Activated CD8-positive, alpha-beta T cell treated with anti-CD3 and anti-CD28 coated beads, Interleukin-2, amount 10 ng/mL, durations not matched to agents 7 days and 5 days (primary cell): ENCODE measurements around the gene CPEB4. TPM values are rescaled to one million over a fixed set of nuclear protein-coding genes. Genes with fewer than 3 reads are reported as not detected.
A peak's percentile ranks its signal among the peaks of the same experiment; 100 is the strongest.

Experiments
- ATAC-seq: fragments of 150-1000 bp; cut with Tn5 transposase; one replicate; pipeline ENCODE4 v1.10.0; 2021; ENCODE audit warnings: moderate library complexity
- CTCF ChIA-PET: fragments of 350-600 bp; sonication (Branson Sonifier 250); formaldehyde crosslinking; loops from one replicate; lab custom pipeline; 2021; ENCODE audit warnings: antibody characterized with exemption; lab: Charles Lee
- POLR2A ChIA-PET: fragments of 350-600 bp; sonication (Branson Sonifier 250); formaldehyde crosslinking; loops from one replicate; lab custom pipeline; 2021; ENCODE audit warnings: antibody characterized with exemption; lab: Charles Lee
- DNase-seq: peaks from one replicate; pipeline ENCODE4 v3.0.0-alpha.2; 2020
- H3K27ac Mint-ChIP-seq: one replicate; pipeline ENCODE4 v1.8.0; 2021; ENCODE audit warnings: mild to moderate bottlenecking, mixed read lengths
- H3K27me3 Mint-ChIP-seq: one replicate; pipeline ENCODE4 v1.8.0; 2021; ENCODE audit warnings: low read depth, mixed read lengths
- H3K36me3 Mint-ChIP-seq: one replicate; pipeline ENCODE4 v1.8.0; 2021; ENCODE audit warnings: low read depth, mixed read lengths
- H3K4me1 Mint-ChIP-seq: one replicate; pipeline ENCODE4 v1.8.0; 2021; ENCODE audit warnings: low read depth, mixed read lengths
- H3K4me3 Mint-ChIP-seq: one replicate; pipeline ENCODE4 v1.8.0; 2021; ENCODE audit warnings: mild to moderate bottlenecking, mixed read lengths
- H3K9me3 Mint-ChIP-seq: one replicate; pipeline ENCODE4 v1.8.0; 2022; ENCODE audit warnings: mixed read lengths; ENCODE audit not compliant: insufficient read depth
- total RNA-seq, 2 experiments: library from RNA; stranded (reverse); gene quantifications; one replicate each; pipeline ENCODE4 v1.2.3, GENCODE V29; 2021

The CPEB4 gene
- total RNA-seq, result 10 to 100 TPM; 10.5 to 12.3 TPM

DNA sequence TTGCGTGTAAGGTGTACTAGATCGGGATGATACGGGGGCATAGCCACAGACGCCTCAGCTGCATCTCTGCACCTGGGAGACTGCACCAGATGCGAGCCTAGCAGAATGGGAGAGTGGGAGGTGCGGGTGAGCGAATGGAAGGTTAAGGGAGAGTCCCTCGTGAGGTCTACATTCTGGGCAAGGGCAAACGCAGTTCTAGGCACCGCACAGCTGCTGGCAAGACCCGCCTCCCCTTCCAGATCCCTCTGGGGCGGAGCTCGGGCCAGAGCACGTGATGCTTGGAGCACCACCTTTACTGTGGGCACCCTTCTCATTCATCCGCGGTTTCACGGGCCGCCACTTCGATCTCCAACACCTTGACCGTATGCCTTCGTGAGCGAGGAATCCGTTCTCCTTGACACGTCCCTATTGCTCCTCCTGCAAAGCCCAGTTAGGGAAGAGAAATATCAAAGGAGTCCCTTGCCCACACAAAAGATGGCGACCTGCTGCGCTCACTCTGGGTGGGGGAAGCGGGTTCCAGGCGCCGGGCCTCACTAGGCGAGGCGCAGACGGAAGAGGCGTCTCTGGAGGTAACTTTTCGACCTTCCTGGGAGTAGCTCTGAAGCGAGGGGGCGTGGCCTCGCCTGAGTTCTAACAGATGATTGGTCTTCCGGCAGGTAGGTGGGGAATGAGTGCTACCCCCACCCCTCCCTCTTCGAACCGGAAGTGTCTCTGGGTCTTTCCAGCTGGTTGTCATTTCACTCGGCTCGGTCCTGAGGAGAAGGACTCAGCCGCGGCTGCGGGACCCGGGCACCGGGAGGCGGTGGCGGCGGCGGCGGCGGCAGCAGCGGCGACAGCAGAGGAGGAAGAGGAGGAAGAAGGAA lies at the start of gene CPEB4:
TSS of gene CPEB4 (plus strand) at position 740 of the 863 bp plus-strand sequence. CDS start 1,385 bp downstream, outside the sequence.
- ChIA-PET POLR2A (interaction anchor here (0.6 to 2.3 kb wide), 4 partner anchors 16 to 272 kb away, joined by 3 to 17 read pairs (median 6); partner anchors contain the start of gene BOD1), CTCF (interaction anchor here (0.7 to 5.0 kb wide), 7 partner anchors 10 to 272 kb away, joined by 3 to 29 read pairs (median 4); partner anchors contain the start of gene BOD1)
- Mint-ChIP-seq H3K27ac (peak within 1 kb of the TSS; percentile 97), H3K9me3 (peaks cover 5% of the 10 kb centered on the region), H3K27me3 (no peaks in the 10 kb centered on the region), H3K4me3 (peak within 1 kb of the TSS; percentile 96), H3K36me3 (peaks cover 24% of the 10 kb centered on the region), H3K4me1 (peaks cover 76% of the 10 kb centered on the region)
- DNase-seq (peak; percentile 98), ATAC-seq (peak; percentile 97)

DNA sequence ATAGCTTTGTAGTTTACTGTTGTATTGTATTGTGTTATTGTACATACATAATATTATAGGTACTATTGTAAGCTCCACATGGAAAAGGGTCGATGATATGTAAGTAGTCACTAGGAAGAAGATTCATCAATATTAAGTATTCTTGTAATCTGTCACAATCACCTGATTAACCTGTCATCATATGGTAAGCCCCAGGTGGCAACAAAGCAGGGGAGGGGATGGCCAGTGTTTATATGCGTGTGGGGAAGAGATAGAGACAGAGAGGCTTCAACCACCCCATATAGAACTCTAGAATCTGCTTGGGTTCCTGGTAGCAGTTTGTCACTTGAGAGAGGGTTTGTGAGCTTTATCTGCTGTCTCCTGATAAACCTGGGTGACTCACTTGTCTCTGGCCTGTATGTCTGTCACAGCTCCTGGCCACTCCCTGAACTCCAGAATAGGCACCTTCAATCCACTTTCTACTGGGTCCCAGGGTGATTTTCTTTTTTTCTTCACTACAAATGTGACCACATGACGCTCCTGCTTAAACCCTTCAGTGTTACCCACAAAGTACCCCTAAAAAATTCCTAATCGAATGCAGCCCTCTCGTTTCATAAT lies 48.9 kb upstream of the CPEB4 start:
- ChIA-PET POLR2A (no interaction called here), CTCF (no interaction called here)
- ATAC-seq, result no peak
- H3K27me3 Mint-ChIP-seq, result peaks cover under 1% of the 10 kb centered on the region
- no peaks in the 10 kb centered on the region for H3K9me3 Mint-ChIP-seq
- H3K27ac Mint-ChIP-seq, result no peak overlapping the region
- H3K36me3 Mint-ChIP-seq, result no peaks in the 10 kb centered on the region
- no peak for DNase-seq
- H3K4me1 Mint-ChIP-seq, result no peaks in the 10 kb centered on the region
- H3K4me3 Mint-ChIP-seq, result no peak overlapping the region

DNA sequence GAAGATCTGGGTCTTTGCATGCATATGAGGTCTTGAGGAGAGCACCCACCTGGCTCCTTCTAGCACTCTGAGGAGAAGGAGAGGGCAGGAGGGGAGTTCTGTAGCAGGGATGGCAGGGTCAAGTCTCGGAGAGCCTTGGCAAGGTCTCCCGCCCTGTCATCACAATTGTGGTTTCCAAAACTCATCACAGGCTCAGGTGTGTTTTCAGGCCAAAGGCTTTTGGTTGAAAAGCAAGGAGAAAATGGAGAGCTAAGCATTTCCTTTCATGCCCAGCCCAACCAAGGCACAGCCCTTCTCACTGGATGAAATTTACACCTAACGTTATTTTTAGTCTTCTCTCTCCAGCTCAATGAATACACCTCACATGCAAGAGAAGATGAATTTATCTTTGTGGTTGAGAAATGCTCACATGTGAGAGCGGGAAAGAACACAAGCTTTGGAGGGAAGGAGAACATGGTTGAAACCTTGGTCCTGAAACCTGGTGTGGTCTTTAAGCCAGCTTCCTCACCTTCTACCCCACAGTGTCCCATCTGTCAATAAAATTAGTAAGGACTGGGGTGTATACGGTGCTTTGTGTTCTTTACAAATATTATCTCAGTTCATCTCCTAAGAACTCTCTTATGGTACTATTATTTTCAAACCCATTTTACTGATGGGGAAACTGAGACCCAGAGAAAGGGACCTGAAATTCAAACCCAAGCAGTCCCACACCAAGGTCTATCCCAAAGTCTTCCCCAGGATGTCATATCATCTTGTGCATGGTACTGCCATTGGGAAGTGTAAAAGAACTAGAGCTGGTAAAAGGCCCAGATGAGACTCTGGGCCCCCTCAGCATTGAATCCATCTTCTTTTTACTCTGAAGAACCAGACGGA lies 47.8 kb upstream of the CPEB4 start:
- no peaks in the 10 kb centered on the region for H3K4me1 Mint-ChIP-seq
- no peaks in the 10 kb centered on the region for H3K9me3 Mint-ChIP-seq
- no peak overlapping the region for H3K4me3 Mint-ChIP-seq
- DNase-seq (no peak), ATAC-seq (no peak)
- no peaks in the 10 kb centered on the region for H3K36me3 Mint-ChIP-seq
- ChIA-PET POLR2A (no interaction called here), CTCF (no interaction called here)
- peaks cover 2% of the 10 kb centered on the region for H3K27me3 Mint-ChIP-seq
- no peak overlapping the region for H3K27ac Mint-ChIP-seq

- no peaks in the 10 kb centered on the region for H3K36me3 Mint-ChIP-seq
- DNase-seq, result no peak
- peaks cover 2% of the 10 kb centered on the region for H3K27me3 Mint-ChIP-seq
- no peaks in the 10 kb centered on the region for H3K9me3 Mint-ChIP-seq
- no peaks in the 10 kb centered on the region for H3K4me1 Mint-ChIP-seq
- no peak overlapping the region for H3K4me3 Mint-ChIP-seq
- ChIA-PET POLR2A (no interaction called here), CTCF (no interaction called here)
- ATAC-seq, result no peak
- no peak overlapping the region for H3K27ac Mint-ChIP-seq
Observed at GRCh38 chr5:173841710-173842109, 46.4 kb upstream of the CPEB4 start.

GRCh38 chr5:173843794-173844193 lies 44.4 kb upstream of the CPEB4 start:
- CTCF ChIA-PET, result no interaction called here
- Mint-ChIP-seq H3K27ac (no peak overlapping the region), H3K4me3 (no peak overlapping the region), H3K27me3 (peaks cover 2% of the 10 kb centered on the region), H3K36me3 (no peaks in the 10 kb centered on the region), H3K4me1 (no peaks in the 10 kb centered on the region), H3K9me3 (no peaks in the 10 kb centered on the region)
- DNase-seq (no peak), ATAC-seq (no peak)
- POLR2A ChIA-PET, result interaction anchor here (1.1 kb wide), 1 partner anchor 8 kb away, joined by 4 read pairs; no protein-coding TSS in a partner anchor

- CTCF ChIA-PET, result interaction anchor here (1.4 kb wide), 1 partner anchor 13 kb away, joined by 3 read pairs; no protein-coding TSS in a partner anchor
- peaks cover 2% of the 10 kb centered on the region for H3K27me3 Mint-ChIP-seq
Observed at GRCh38 chr5:173845321-173845720, 42.8 kb upstream of the CPEB4 start.

GRCh38 chr5:173846929-173847501 lies 41.1 kb upstream of the CPEB4 start:
- H3K9me3 Mint-ChIP-seq, result no peaks in the 10 kb centered on the region
- no peak for ATAC-seq
- H3K36me3 Mint-ChIP-seq, result no peaks in the 10 kb centered on the region
- H3K27ac Mint-ChIP-seq, result no peak overlapping the region
- no peak for DNase-seq
- H3K4me3 Mint-ChIP-seq, result no peak overlapping the region
- no peaks in the 10 kb centered on the region for H3K4me1 Mint-ChIP-seq
- CTCF ChIA-PET, result interaction anchor here (1.4 kb wide), 1 partner anchor 14 kb away, joined by 3 read pairs; no protein-coding TSS in a partner anchor
- POLR2A ChIA-PET, result no interaction called here
- peaks cover 4% of the 10 kb centered on the region for H3K27me3 Mint-ChIP-seq

More at GRCh38 chr5:173845321-173845720, 42.8 kb upstream of the CPEB4 start:
- Mint-ChIP-seq H3K27ac (no peak overlapping the region), H3K4me3 (no peak overlapping the region), H3K36me3 (no peaks in the 10 kb centered on the region), H3K4me1 (no peaks in the 10 kb centered on the region), H3K9me3 (no peaks in the 10 kb centered on the region)
- POLR2A ChIA-PET, result no interaction called here
- ATAC-seq (no peak), DNase-seq (no peak)

DNA sequence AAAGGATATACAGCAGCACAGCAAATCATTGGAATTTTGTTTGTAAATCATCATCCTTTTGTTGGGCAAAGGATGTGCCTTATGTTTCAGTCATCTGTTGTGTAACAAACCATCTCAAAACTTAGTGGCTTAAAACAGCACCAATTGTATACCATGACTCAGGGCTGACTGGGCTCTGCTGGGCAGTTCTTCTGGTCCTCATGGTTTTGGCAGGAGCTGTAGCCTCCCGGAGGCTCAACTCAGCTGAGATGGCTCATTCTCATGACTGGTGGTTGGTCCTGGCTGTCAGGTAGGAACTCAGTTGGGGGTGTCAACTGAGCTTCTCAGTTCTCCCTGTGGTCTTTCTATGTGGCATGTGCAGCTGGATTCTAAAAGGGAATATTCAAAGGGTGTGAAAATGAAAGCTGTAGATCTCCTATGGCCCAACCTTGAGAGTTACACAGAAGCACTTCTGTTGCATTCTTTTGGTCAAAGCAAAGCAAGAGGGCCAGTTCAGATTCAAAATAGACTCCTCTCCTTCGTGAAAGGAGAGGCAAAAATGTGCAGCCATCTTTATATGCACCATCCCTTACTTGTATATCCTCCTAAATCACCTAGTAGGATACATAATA lies 39.1 kb upstream of the CPEB4 start:
- ATAC-seq, result no peak
- Mint-ChIP-seq H3K9me3 (no peaks in the 10 kb centered on the region), H3K36me3 (no peaks in the 10 kb centered on the region), H3K27ac (no peak overlapping the region), H3K4me3 (no peak overlapping the region), H3K4me1 (peaks cover 5% of the 10 kb centered on the region), H3K27me3 (peaks cover 4% of the 10 kb centered on the region)
- no peak for DNase-seq
- CTCF ChIA-PET, result no interaction called here
- POLR2A ChIA-PET, result interaction anchor here (1.1 kb wide), 1 partner anchor 69 kb away, joined by 3 read pairs; no protein-coding TSS in a partner anchor

GRCh38 chr5:173849908-173850307 lies 38.2 kb upstream of the CPEB4 start:
- Mint-ChIP-seq H3K36me3 (no peaks in the 10 kb centered on the region), H3K27ac (no peak overlapping the region), H3K9me3 (no peaks in the 10 kb centered on the region), H3K27me3 (peaks cover 2% of the 10 kb centered on the region), H3K4me3 (no peak overlapping the region), H3K4me1 (peaks cover 5% of the 10 kb centered on the region)
- ChIA-PET POLR2A (interaction anchor here (1.1 kb wide), 1 partner anchor 69 kb away, joined by 3 read pairs; no protein-coding TSS in a partner anchor), CTCF (no interaction called here)
- DNase-seq (no peak), ATAC-seq (no peak)

GRCh38 chr5:173850659-173851058 lies 37.5 kb upstream of the CPEB4 start:
- Mint-ChIP-seq H3K4me1 (peaks cover 5% of the 10 kb centered on the region), H3K9me3 (no peaks in the 10 kb centered on the region), H3K27me3 (peaks cover 2% of the 10 kb centered on the region), H3K36me3 (no peaks in the 10 kb centered on the region), H3K27ac (no peak overlapping the region), H3K4me3 (no peak overlapping the region)
- CTCF ChIA-PET, result no interaction called here
- ATAC-seq (no peak), DNase-seq (no peak)
- POLR2A ChIA-PET, result no interaction called here
